Glutamatergic neuron (in vitro differentiated cells): ENCODE results near the gene USP15. TPM values are rescaled to one million over a fixed set of nuclear protein-coding genes. Genes with fewer than 3 reads are reported as not detected.
A peak's percentile ranks its signal among the peaks of the same experiment; 100 is the strongest.

ENCODE experiments used
- DNase-seq: peaks from one replicate; pipeline ENCODE4 v3.0.0; 2022
- H3K27ac Mint-ChIP-seq: one replicate; pipeline ENCODE4 v1.8.0; 2020; ENCODE audit warnings: mild to moderate bottlenecking, mixed read lengths, inconsistent platforms; ENCODE audit not compliant: unreplicated experiment
- H3K27me3 Mint-ChIP-seq: one replicate; pipeline ENCODE4 v1.8.0; 2020; ENCODE audit warnings: mild to moderate bottlenecking, moderate library complexity, mixed read lengths, inconsistent platforms; ENCODE audit not compliant: unreplicated experiment
- H3K36me3 Mint-ChIP-seq: one replicate; pipeline ENCODE4 v1.8.0; 2020; ENCODE audit warnings: mild to moderate bottlenecking, mixed read lengths, inconsistent platforms; ENCODE audit not compliant: unreplicated experiment
- H3K4me1 Mint-ChIP-seq: one replicate; pipeline ENCODE4 v1.8.0; 2020; ENCODE audit warnings: mild to moderate bottlenecking, low read depth, mixed read lengths, inconsistent platforms; ENCODE audit not compliant: unreplicated experiment
- H3K4me3 Mint-ChIP-seq: one replicate; pipeline ENCODE4 v1.8.0; 2020; ENCODE audit warnings: mild to moderate bottlenecking, mixed read lengths, inconsistent platforms; ENCODE audit not compliant: unreplicated experiment
- H3K9me3 Mint-ChIP-seq: one replicate; pipeline ENCODE4 v1.8.0; 2020; ENCODE audit warnings: mild to moderate bottlenecking, moderate library complexity, mixed read lengths, inconsistent platforms; ENCODE audit not compliant: unreplicated experiment
- CTCF ChIP-seq: fragments of 200-600 bp; sonication (generic); IDR thresholded peaks from one replicate; pipeline ENCODE4 v1.5.0; 2021; ENCODE audit not compliant: partially characterized antibody, unreplicated experiment
- total RNA-seq: library from RNA; stranded (reverse); fragmentation: NEBNext Ultra II Directional; extraction: Animal tissue kit (Norgen Biotek cat#: 25700); gene quantifications from one replicate; pipeline ENCODE4 v1.2.1, GENCODE V29; 2021; ENCODE audit not compliant: unreplicated experiment

USP15 gene
- total RNA-seq, 1 donor from 2014 or later = 74.4 TPM

GRCh38 chr12:62260733-62261683 is 804 bp downstream of the USP15 start:
- peaks cover 10% of the 10 kb centered on the region for H3K9me3 Mint-ChIP-seq

DNA sequence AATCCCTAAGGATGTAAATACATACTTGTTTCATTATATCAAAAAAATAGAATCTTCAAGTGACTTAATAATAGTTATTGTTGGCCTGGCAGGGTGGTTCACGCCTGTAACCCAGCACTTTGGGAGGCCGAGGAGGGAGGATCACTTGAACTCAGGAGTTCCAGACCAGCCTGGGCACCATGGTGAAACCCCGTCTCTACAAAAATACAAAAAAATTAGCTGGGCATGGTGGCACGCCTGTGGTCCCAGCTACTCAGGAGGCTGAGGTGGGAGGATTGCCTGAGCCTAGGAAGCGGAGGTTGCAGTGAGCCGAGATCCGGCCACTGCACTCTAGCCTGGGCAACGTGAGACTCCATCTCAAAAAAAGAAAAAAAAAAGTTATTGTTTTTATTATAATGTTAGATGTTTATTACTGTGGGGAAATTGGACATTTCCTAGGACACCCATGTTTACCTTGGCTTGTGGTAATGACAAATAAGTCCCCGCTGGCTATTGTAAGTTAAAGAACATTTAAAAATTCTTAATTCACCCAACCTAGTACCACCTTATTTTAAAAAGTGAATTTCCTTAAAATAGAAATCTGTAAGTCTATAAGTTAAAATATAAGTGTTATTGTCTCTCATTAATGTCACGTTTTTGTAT is 1.8 kb downstream of the USP15 start:
- no peak for TF ChIP-seq CTCF
- Mint-ChIP-seq H3K9me3 (peaks cover 10% of the 10 kb centered on the region), H3K27ac (no peak overlapping the region), H3K27me3 (peaks cover 5% of the 10 kb centered on the region), H3K4me1 (peaks cover 9% of the 10 kb centered on the region), H3K4me3 (peak overlapping the region; percentile 79), H3K36me3 (no peaks in the 10 kb centered on the region)
- no peak for DNase-seq

More at GRCh38 chr12:62260733-62261683, 804 bp downstream of the USP15 start:
- Mint-ChIP-seq H3K27ac (peak overlapping the region; percentile 99), H3K4me1 (peaks cover 4% of the 10 kb centered on the region), H3K36me3 (no peaks in the 10 kb centered on the region), H3K27me3 (peaks cover 5% of the 10 kb centered on the region), H3K4me3 (peak overlapping the region; percentile 99)
- no peak for TF ChIP-seq CTCF
- DNase-seq = no peak

DNA sequence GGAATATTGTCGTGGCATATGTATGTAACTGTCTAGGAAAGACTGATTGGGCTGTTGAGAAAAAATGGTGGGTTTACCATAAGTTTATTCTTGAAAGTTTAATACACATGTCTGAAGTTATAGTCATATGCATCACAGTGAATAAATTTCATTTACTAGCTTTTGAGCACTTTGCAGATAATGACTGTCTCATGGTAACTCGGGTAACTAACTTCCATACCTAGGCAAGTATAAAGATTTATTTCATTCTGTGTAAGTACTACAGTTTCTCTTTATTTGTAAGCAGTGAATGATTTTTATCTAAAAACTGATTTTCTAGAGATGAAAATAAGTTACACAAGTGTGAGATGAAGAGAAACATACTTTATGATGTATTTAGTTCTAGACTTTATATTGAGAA is 3.0 kb downstream of the USP15 start:
- Mint-ChIP-seq H3K4me3 (no peak overlapping the region), H3K4me1 (peaks cover 11% of the 10 kb centered on the region)
- no peak for TF ChIP-seq CTCF

DNA sequence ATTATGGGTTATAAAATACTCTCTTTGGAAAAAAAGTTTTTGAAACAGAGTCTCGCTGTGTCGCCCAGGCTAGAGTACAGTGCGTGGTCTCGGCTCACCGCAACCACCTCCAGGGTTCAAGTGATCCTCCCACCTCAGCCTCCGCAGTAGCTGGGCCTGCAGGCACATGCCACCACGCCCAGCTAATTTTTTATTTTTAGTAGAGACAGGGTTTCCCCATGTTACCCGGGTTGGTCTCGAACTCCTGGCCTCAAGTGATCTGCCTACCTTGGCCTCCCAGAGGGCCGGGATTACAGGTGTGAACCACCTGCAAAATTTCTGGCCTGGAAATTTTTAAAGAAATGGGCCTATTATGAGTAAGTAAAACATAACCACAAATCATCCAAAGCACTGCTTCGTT is 3.8 kb downstream of the USP15 start:
- H3K9me3 Mint-ChIP-seq = peaks cover 10% of the 10 kb centered on the region
- H3K27me3 Mint-ChIP-seq = peaks cover 5% of the 10 kb centered on the region
- H3K27ac Mint-ChIP-seq = no peak overlapping the region
- no peak overlapping the region for H3K4me3 Mint-ChIP-seq
- no peaks in the 10 kb centered on the region for H3K36me3 Mint-ChIP-seq
- H3K4me1 Mint-ChIP-seq = peaks cover 11% of the 10 kb centered on the region
- TF ChIP-seq CTCF = no peak
- no peak for DNase-seq

More for the DNA sequence above, 3.0 kb downstream of the USP15 start:
- H3K27me3 Mint-ChIP-seq = peaks cover 5% of the 10 kb centered on the region
- peaks cover 10% of the 10 kb centered on the region for H3K9me3 Mint-ChIP-seq
- H3K27ac Mint-ChIP-seq = no peak overlapping the region
- DNase-seq = no peak
- no peaks in the 10 kb centered on the region for H3K36me3 Mint-ChIP-seq
